Esophagus mucosa (tissue), 1 donor: ENCODE data around the gene TUBA4B. TPM values are rescaled to one million over a fixed set of nuclear protein-coding genes. Genes with fewer than 3 reads are reported as not detected.
A peak's percentile ranks its signal among the peaks of the same experiment; 100 is the strongest.
"Not testable (repeated sequence)": the region's sequence is repeated elsewhere in the genome, so short reads cannot be mapped to it uniquely, and the experiment has no call there.

ENCODE experiments used
- ATAC-seq: fragments of 200-7000 bp; cut with Tn5 transposase; one replicate; pipeline ENCODE4 v1.9.1; 2020
- total RNA-seq: library from RNA; stranded (reverse); gene quantifications from one replicate; pipeline ENCODE4 v1.2.4, GENCODE V29; 2023
- donor health status: DM: yes; HTN: yes; CAD: no.

The TUBA4B gene
- total RNA-seq, 1 donor from 2014 or later, result not detected

- ATAC-seq, result no peak
These were observed 4.2 kb upstream of the TUBA4B start for GRCh38 chr2:219248845-219249202.

GRCh38 chr2:219249203-219249980 is 3.7 kb upstream of the TUBA4B start:
- peak; percentile 79 for ATAC-seq

- no peak for ATAC-seq
These were observed 2.8 kb upstream of the TUBA4B start for GRCh38 chr2:219250049-219250781.

- ATAC-seq, result no peak
These were observed 1.4 kb upstream of the TUBA4B start for GRCh38 chr2:219251656-219252055.

GRCh38 chr2:219252084-219252483 is 959 bp upstream of the TUBA4B start:
- peak; percentile 27 for ATAC-seq

GRCh38 chr2:219252570-219252899 is 508 bp upstream of the TUBA4B start:
- ATAC-seq, result no peak

- ATAC-seq, result peak; percentile 66
These were observed 928 bp downstream of the TUBA4B start, which contains the start of gene TUBA4A for GRCh38 chr2:219253753-219254589. TUBA4A (minus strand) TSS chr2:219253918; CDS start chr2:219253858, 60 bp downstream.

GRCh38 chr2:219254590-219255201 is 1.7 kb downstream of the TUBA4B start:
- ATAC-seq, result no peak

GRCh38 chr2:219258942-219259341 is 5.9 kb downstream of the TUBA4B start:
- ATAC-seq, result not testable (repeated sequence)

GRCh38 chr2:219261024-219261855 is 8.2 kb downstream of the TUBA4B start:
- ATAC-seq, result no peak

GRCh38 chr2:219266232-219266631 is 13.2 kb downstream of the TUBA4B start:
- no peak for ATAC-seq

GRCh38 chr2:219266886-219267285 is 13.8 kb downstream of the TUBA4B start:
- ATAC-seq, result no peak

GRCh38 chr2:219268294-219268693 is 15.3 kb downstream of the TUBA4B start:
- no peak for ATAC-seq

GRCh38 chr2:219269362-219270054 is 16.5 kb downstream of the TUBA4B start:
- ATAC-seq, result no peak

GRCh38 chr2:219270055-219270372 is 17.0 kb downstream of the TUBA4B start:
- ATAC-seq, result no peak

- no peak for ATAC-seq
These were observed 18.0 kb downstream of the TUBA4B start for GRCh38 chr2:219271021-219271420.

GRCh38 chr2:219272356-219272755 is 19.3 kb downstream of the TUBA4B start:
- no peak for ATAC-seq

GRCh38 chr2:219272995-219273394 is 20.0 kb downstream of the TUBA4B start:
- ATAC-seq, result no peak

- ATAC-seq, result peak; percentile 94
These were observed 20.9 kb downstream of the TUBA4B start for GRCh38 chr2:219273937-219274336.

- peak; percentile 53 for ATAC-seq
These were observed 21.4 kb downstream of the TUBA4B start for GRCh38 chr2:219274361-219274921.
